T-helper 17 cell (primary cell): ENCODE data around the gene KARS1. TPM values are rescaled to one million over a fixed set of nuclear protein-coding genes. Genes with fewer than 3 reads are reported as not detected.

Experiments
- ATAC-seq: fragments of 150-1000 bp; cut with Tn5 transposase; 2 replicates; pipeline ENCODE4 v1.10.0; 2021; ENCODE audit warnings: mild to moderate bottlenecking, moderate library complexity
- DNase-seq, 3 donors: peaks; one replicate each; pipeline versions ENCODE4 v3.0.0 to v3.0.0-alpha.2; 2020 to 2021
- H3K9me3 ChIP-seq: one replicate; pipeline ENCODE4 v1.7.0; 2013; ENCODE audit warnings: low read length, mild to moderate bottlenecking; ENCODE audit not compliant: control insufficient read depth, poor library complexity, severe bottlenecking
- H3K27ac Mint-ChIP-seq: one replicate; pipeline ENCODE4 v1.8.0; 2022; ENCODE audit warnings: mild to moderate bottlenecking, moderate library complexity, mixed read lengths
- H3K27me3 Mint-ChIP-seq: one replicate; pipeline ENCODE4 v1.8.0; 2022; ENCODE audit warnings: mixed read lengths
- H3K36me3 Mint-ChIP-seq: one replicate; pipeline ENCODE4 v1.8.0; 2022; ENCODE audit warnings: low read depth, mixed read lengths
- H3K4me1 Mint-ChIP-seq: one replicate; pipeline ENCODE4 v1.8.0; 2022; ENCODE audit warnings: mild to moderate bottlenecking, mixed read lengths
- H3K4me3 Mint-ChIP-seq: one replicate; pipeline ENCODE4 v1.8.0; 2022; ENCODE audit warnings: mild to moderate bottlenecking, moderate library complexity, mixed read lengths
- total RNA-seq, 4 donors: library from RNA in 2 of 4; stranded (reverse) in 2 of 4; gene quantifications; one replicate each; pipeline ENCODE4 v1.2.3 and lab custom pipeline; 2022 to 2026

The KARS1 gene
- total RNA-seq, result 100 to 1,000 TPM; 160 to 161 TPM
- total RNA-seq (lab: John Stamatoyannopoulos, UW), result 175 to 276 reads per million in 2 donors

- H3K27me3 Mint-ChIP-seq, result no peaks in the 10 kb centered on the region
- ATAC-seq (peak; percentile 86), DNase-seq (peak; percentile 88 to 94 (median 91))
- H3K4me1 Mint-ChIP-seq, result peaks cover 44% of the 10 kb centered on the region
- peaks cover 12% of the 10 kb centered on the region for H3K36me3 Mint-ChIP-seq
- H3K4me3 Mint-ChIP-seq, result peak within 1 kb of the TSS; percentile 99
- H3K27ac Mint-ChIP-seq, result peak within 1 kb of the TSS; percentile 99
- no peaks in the 10 kb centered on the region for H3K9me3 ChIP-seq
Measured at GRCh38 chr16:75647492-75648264, at the start of gene KARS1, which contains the start of gene TERF2IP. KARS1 (minus strand) TSS chr16:75647665; CDS start chr16:75647639, 26 bp downstream. TERF2IP (plus strand) TSS chr16:75647773; CDS start chr16:75647883, 110 bp downstream.

DNA sequence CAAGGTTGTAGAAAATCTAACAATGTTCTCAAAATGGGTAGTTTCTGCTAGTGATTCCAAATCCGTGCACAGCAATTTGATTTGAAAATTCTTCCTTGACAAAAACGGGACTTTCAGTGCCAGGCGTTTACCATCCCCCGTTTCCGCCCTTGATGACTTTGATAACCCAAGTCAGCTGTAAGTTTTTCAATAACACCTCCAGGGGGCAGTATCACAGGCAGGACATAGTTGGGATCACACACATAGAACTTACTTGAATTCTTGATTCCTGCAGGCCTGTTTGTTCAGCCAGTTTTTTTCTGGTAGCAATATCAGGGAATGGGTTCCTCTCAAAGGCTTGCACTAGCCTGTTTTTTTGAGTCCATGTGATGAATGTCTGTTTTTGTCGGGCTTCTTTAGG lies 48.2 kb upstream of the KARS1 start:
- Mint-ChIP-seq H3K36me3 (peaks cover 3% of the 10 kb centered on the region), H3K4me1 (peaks cover 5% of the 10 kb centered on the region), H3K27ac (no peak overlapping the region), H3K4me3 (no peak overlapping the region), H3K27me3 (no peaks in the 10 kb centered on the region)
- no peak for DNase-seq
- ATAC-seq, result no peak
- no peaks in the 10 kb centered on the region for H3K9me3 ChIP-seq

GRCh38 chr16:75687361-75687760 lies 39.9 kb upstream of the KARS1 start:
- Mint-ChIP-seq H3K27me3 (no peaks in the 10 kb centered on the region), H3K4me3 (no peak overlapping the region), H3K4me1 (peaks cover 4% of the 10 kb centered on the region), H3K36me3 (peaks cover 3% of the 10 kb centered on the region), H3K27ac (no peak overlapping the region)
- DNase-seq (no peak), ATAC-seq (no peak)
- no peaks in the 10 kb centered on the region for H3K9me3 ChIP-seq

GRCh38 chr16:75682308-75682707 lies 34.8 kb upstream of the KARS1 start:
- no peaks in the 10 kb centered on the region for H3K9me3 ChIP-seq
- H3K4me3 Mint-ChIP-seq, result peak overlapping the region; percentile 22
- DNase-seq, result no peak
- H3K36me3 Mint-ChIP-seq, result no peaks in the 10 kb centered on the region
- no peaks in the 10 kb centered on the region for H3K27me3 Mint-ChIP-seq
- H3K27ac Mint-ChIP-seq, result no peak overlapping the region
- H3K4me1 Mint-ChIP-seq, result peaks cover 2% of the 10 kb centered on the region
- ATAC-seq, result no peak

- Mint-ChIP-seq H3K27me3 (no peaks in the 10 kb centered on the region), H3K27ac (no peak overlapping the region), H3K4me3 (no peak overlapping the region), H3K4me1 (peaks cover 2% of the 10 kb centered on the region), H3K36me3 (no peaks in the 10 kb centered on the region)
- ATAC-seq (no peak), DNase-seq (no peak)
- H3K9me3 ChIP-seq, result no peaks in the 10 kb centered on the region
Measured at GRCh38 chr16:75679366-75679765, 31.9 kb upstream of the KARS1 start.

DNA sequence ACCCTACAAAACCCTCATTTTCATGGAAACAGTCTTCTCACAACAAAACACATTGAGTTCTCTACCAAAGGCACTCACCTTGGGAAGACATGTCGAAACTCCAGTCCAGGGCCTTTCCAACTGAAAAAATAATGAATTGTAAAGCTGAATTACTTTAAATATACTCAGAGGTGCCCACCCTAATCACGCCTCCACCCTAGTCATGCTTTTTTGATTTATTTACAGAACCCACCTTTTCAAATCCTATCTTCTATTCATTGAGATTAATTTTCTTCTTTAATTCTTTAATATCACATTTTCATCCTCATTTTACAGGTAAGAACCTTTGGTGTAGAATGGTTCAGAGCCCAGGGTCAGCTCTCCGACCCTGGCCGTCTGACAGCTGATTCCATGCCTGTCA lies 29.4 kb upstream of the KARS1 start, which contains the start of gene CPHXL2:
TSS of gene CPHXL2 (minus strand) at position 101 of the 400 bp plus-strand sequence. CDS start at position 91, 10 bp downstream.
- ATAC-seq (no peak), DNase-seq (no peak)
- no peaks in the 10 kb centered on the region for H3K9me3 ChIP-seq
- no peak within 1 kb of the TSS for H3K4me3 Mint-ChIP-seq
- peaks cover 2% of the 10 kb centered on the region for H3K4me1 Mint-ChIP-seq
- no peak within 1 kb of the TSS for H3K27ac Mint-ChIP-seq
- no peaks in the 10 kb centered on the region for H3K36me3 Mint-ChIP-seq
- H3K27me3 Mint-ChIP-seq, result no peaks in the 10 kb centered on the region

DNA sequence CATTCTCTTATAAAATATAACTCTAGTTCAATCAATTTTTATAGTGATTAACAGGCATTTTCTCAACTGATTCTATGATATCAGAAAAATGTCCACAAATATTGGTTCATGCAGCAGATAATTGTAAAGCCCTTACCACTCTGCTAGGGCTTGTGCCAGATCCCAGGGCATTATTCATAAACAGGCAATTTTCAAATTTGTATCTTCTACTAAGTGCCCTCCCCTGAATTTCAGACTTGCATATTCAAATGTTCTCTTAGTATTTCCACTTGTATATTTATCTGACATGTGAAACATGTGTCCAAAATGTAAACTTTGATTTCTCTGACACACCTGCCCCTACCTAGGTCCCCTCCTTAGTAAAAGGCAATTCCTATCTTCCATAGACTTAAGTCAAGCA lies 20.0 kb upstream of the KARS1 start:
- Mint-ChIP-seq H3K36me3 (no peaks in the 10 kb centered on the region), H3K27me3 (no peaks in the 10 kb centered on the region), H3K27ac (no peak overlapping the region), H3K4me1 (peaks cover 5% of the 10 kb centered on the region), H3K4me3 (no peak overlapping the region)
- no peaks in the 10 kb centered on the region for H3K9me3 ChIP-seq
- no peak for DNase-seq
- ATAC-seq, result no peak

GRCh38 chr16:75660726-75661302 lies 13.3 kb upstream of the KARS1 start:
- Mint-ChIP-seq H3K27me3 (no peaks in the 10 kb centered on the region), H3K4me3 (no peak overlapping the region), H3K4me1 (peaks cover 13% of the 10 kb centered on the region), H3K36me3 (peaks cover 10% of the 10 kb centered on the region), H3K27ac (no peak overlapping the region)
- no peaks in the 10 kb centered on the region for H3K9me3 ChIP-seq
- ATAC-seq (no peak), DNase-seq (no peak)

- Mint-ChIP-seq H3K4me1 (peaks cover 13% of the 10 kb centered on the region), H3K36me3 (peaks cover 11% of the 10 kb centered on the region)
Measured at GRCh38 chr16:75660321-75660720, 12.9 kb upstream of the KARS1 start.

DNA sequence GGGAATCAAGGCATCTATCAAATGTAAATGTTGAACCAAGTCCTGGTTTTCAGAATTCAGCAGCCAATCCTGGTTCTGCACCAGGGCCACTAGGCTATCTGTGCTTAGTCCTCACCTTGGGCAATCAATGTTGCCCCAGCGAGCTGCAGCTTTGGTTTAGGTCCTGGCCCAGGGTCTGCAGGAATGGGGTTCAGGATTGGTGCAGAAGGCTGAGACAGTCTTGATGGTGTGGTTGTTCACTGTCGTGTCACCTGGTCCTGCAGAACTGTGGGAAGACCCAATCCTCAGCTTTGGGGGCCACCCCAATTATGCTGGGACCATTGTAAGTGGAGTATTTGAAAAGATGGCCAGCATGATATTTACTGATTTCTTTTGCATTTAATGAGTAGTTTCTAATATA lies 10.7 kb upstream of the KARS1 start:
- Mint-ChIP-seq H3K4me3 (no peak overlapping the region), H3K27me3 (no peaks in the 10 kb centered on the region), H3K4me1 (peaks cover 25% of the 10 kb centered on the region), H3K27ac (peak overlapping the region; percentile 59), H3K36me3 (peaks cover 13% of the 10 kb centered on the region)
- DNase-seq, result no peak
- H3K9me3 ChIP-seq, result no peaks in the 10 kb centered on the region
- peak; percentile 23 for ATAC-seq

More at GRCh38 chr16:75660321-75660720, 12.9 kb upstream of the KARS1 start:
- DNase-seq (no peak), ATAC-seq (no peak)
- H3K27me3 Mint-ChIP-seq, result no peaks in the 10 kb centered on the region
- no peak overlapping the region for H3K4me3 Mint-ChIP-seq
- no peak overlapping the region for H3K27ac Mint-ChIP-seq
- no peaks in the 10 kb centered on the region for H3K9me3 ChIP-seq

GRCh38 chr16:75653922-75654321 lies 6.5 kb upstream of the KARS1 start:
- no peaks in the 10 kb centered on the region for H3K9me3 ChIP-seq
- ATAC-seq, result no peak
- DNase-seq, result no peak
- Mint-ChIP-seq H3K27ac (peak overlapping the region; percentile 88), H3K27me3 (no peaks in the 10 kb centered on the region), H3K4me1 (peaks cover 46% of the 10 kb centered on the region), H3K4me3 (no peak overlapping the region), H3K36me3 (peaks cover 16% of the 10 kb centered on the region)

- DNase-seq (peak; percentile 76 to 79 (median 78)), ATAC-seq (peak; percentile 53)
- Mint-ChIP-seq H3K4me1 (peaks cover 52% of the 10 kb centered on the region), H3K36me3 (peaks cover 12% of the 10 kb centered on the region), H3K4me3 (peak overlapping the region; percentile 99), H3K27me3 (no peaks in the 10 kb centered on the region), H3K27ac (peak overlapping the region; percentile 99)
- H3K9me3 ChIP-seq, result no peaks in the 10 kb centered on the region
Measured at GRCh38 chr16:75648265-75649076, 1.0 kb upstream of the KARS1 start.

DNA sequence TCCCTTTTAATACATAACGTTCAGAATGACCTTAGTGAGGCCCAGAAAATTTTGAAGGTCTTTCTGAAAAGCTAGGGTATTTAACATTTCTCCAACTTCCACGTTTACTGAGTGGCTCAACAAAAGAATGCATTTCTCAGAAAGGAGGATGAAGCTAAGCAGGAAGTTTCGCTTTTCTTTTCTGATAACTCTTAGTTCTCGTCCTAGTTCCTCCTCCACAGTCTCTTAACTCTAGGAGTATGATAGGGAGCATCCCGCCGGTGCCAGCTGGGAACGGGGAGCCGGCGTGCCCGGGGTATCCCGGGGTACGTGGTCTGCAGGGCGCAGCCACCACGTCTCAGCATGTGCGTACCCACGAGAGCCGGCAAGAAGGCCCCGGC lies 363 bp downstream of the KARS1 start:
- no peak for DNase-seq
- Mint-ChIP-seq H3K4me3 (peak overlapping the region; percentile 99), H3K27me3 (no peaks in the 10 kb centered on the region), H3K4me1 (peaks cover 43% of the 10 kb centered on the region), H3K27ac (peak overlapping the region; percentile 99), H3K36me3 (peaks cover 12% of the 10 kb centered on the region)
- no peaks in the 10 kb centered on the region for H3K9me3 ChIP-seq
- peak; percentile 16 for ATAC-seq
